Measurements from ENCODE around the gene HGF.

The HGF gene

GRCh38 chr7:81688622-81689411 is 81.0 kb downstream of the HGF start:
- CTCF ChIA-PET: interaction anchor here (0.7 kb wide), 1 partner anchor 17 kb away, joined by 3 read pairs; no protein-coding TSS in a partner anchor
- POLR2A ChIA-PET (ENCODE audit: low non-redundant PET): no interaction called here
- TF ChIP-seq CTCF (conservative IDR thresholded peaks at IDR 0.05; ENCODE audit: low read depth): no peak
- no peak overlapping the region for H3K27ac ChIP-seq
- DNase-seq (ENCODE audit: low spot score): no peak

GRCh38 chr7:81687062-81687461 is 82.8 kb downstream of the HGF start:
- no peak for TF ChIP-seq CTCF (conservative IDR thresholded peaks at IDR 0.05; ENCODE audit: low read depth)
- no peak for DNase-seq (ENCODE audit: low spot score)
- ChIA-PET POLR2A (ENCODE audit: low non-redundant PET) (no interaction called here), CTCF (no interaction called here)
- H3K27ac ChIP-seq: no peak overlapping the region

- POLR2A ChIA-PET (ENCODE audit: low non-redundant PET): no interaction called here
- CTCF ChIA-PET: interaction anchor here (0.5 to 0.9 kb wide), 2 partner anchors 27 to 668 kb away, joined by 3 read pairs; no protein-coding TSS in a partner anchor
- no peak for TF ChIP-seq CTCF (conservative IDR thresholded peaks at IDR 0.05; ENCODE audit: low read depth)
- DNase-seq (ENCODE audit: low spot score): no peak
- H3K27ac ChIP-seq: no peak overlapping the region
Measured at GRCh38 chr7:81685270-81685868, 84.5 kb downstream of the HGF start.

GRCh38 chr7:81684514-81685269 is 85.2 kb downstream of the HGF start:
- POLR2A ChIA-PET (ENCODE audit: low non-redundant PET): no interaction called here
- DNase-seq (ENCODE audit: low spot score): peak; percentile 91

GRCh38 chr7:81684033-81684432 is 85.8 kb downstream of the HGF start:
- no peak overlapping the region for H3K27ac ChIP-seq
- CTCF ChIA-PET: interaction anchor here (0.9 kb wide), 1 partner anchor 29 kb away, joined by 3 read pairs; no protein-coding TSS in a partner anchor
- POLR2A ChIA-PET (ENCODE audit: low non-redundant PET): no interaction called here
- DNase-seq (ENCODE audit: low spot score): no peak
- TF ChIP-seq CTCF (conservative IDR thresholded peaks at IDR 0.05; ENCODE audit: low read depth): no peak

More at GRCh38 chr7:81684514-81685269, 85.2 kb downstream of the HGF start:
- no peak for TF ChIP-seq CTCF (conservative IDR thresholded peaks at IDR 0.05; ENCODE audit: low read depth)
- H3K27ac ChIP-seq: no peak overlapping the region
- CTCF ChIA-PET: interaction anchor here (0.5 to 0.9 kb wide), 3 partner anchors 28 to 668 kb away, joined by 3 read pairs; no protein-coding TSS in a partner anchor

- ChIA-PET POLR2A (ENCODE audit: low non-redundant PET) (no interaction called here), CTCF (no interaction called here)
- DNase-seq (ENCODE audit: low spot score): no peak
- TF ChIP-seq CTCF (conservative IDR thresholded peaks at IDR 0.05; ENCODE audit: low read depth): no peak
- no peak overlapping the region for H3K27ac ChIP-seq
Measured at GRCh38 chr7:81682873-81683272, 87.0 kb downstream of the HGF start.

All from RWPE1 (cell line).